Neural cell (in vitro differentiated cells): ENCODE results near the gene CADM1. TPM values are rescaled to one million over a fixed set of nuclear protein-coding genes. Genes with fewer than 3 reads are reported as not detected.

Experiments
- H2AFZ ChIP-seq: fragments of 200-600, 300-800 bp; sonication (generic), shearing (Covaris generic); 2 replicates; pipeline ENCODE4 v1.6.0; 2014; ENCODE audit warnings: low read depth, mild to moderate bottlenecking, antibody characterized with exemption, low read length, moderate library complexity
- H3F3A ChIP-seq: fragments of 200-600 bp; shearing (Covaris generic); 2 replicates; pipeline ENCODE4 v1.6.1; 2016; ENCODE audit warnings: mild to moderate bottlenecking, moderate library complexity, mixed read lengths, antibody characterized with exemption, low read length; ENCODE audit not compliant: insufficient read depth, poor library complexity, severe bottlenecking
- H3K27ac ChIP-seq: fragments of 200-600, 300-800 bp; sonication (generic), shearing (Covaris generic); 2 replicates; pipeline ENCODE4 v1.5.1; 2014; ENCODE audit warnings: mild to moderate bottlenecking, low read length, moderate library complexity
- H3K27me3 ChIP-seq: fragments of 300-800, 200-600 bp; sonication (generic), shearing (Covaris generic); 2 replicates; pipeline ENCODE4 v1.6.0; 2014; ENCODE audit warnings: mild to moderate bottlenecking, low read depth, low read length, moderate library complexity; ENCODE audit not compliant: insufficient read depth
- H3K36me3 ChIP-seq: fragments of 300-800, 200-600 bp; sonication (generic), shearing (Covaris generic); 2 replicates; pipeline ENCODE4 v1.5.1; 2014; ENCODE audit warnings: mild to moderate bottlenecking, antibody characterized with exemption, low read length, moderate library complexity; ENCODE audit not compliant: insufficient read depth
- H3K4me2 ChIP-seq: fragments of 300-800, 200-600 bp; sonication (generic), shearing (Covaris generic); 2 replicates; pipeline ENCODE4 v1.6.0; 2014; ENCODE audit warnings: mild to moderate bottlenecking, low read length
- H3K4me3 ChIP-seq: fragments of 300-800, 200-600 bp; sonication (generic), shearing (Covaris generic); 2 replicates; pipeline ENCODE4 v1.5.1; 2014; ENCODE audit warnings: mild to moderate bottlenecking, low read length, moderate library complexity
- H3K79me2 ChIP-seq: fragments of 200-600 bp; shearing (Covaris generic); replicated peaks from 2 replicates; pipeline ENCODE4 v1.6.0; 2014; ENCODE audit warnings: mild to moderate bottlenecking, low read length, moderate library complexity; ENCODE audit not compliant: insufficient read depth
- H3K9ac ChIP-seq: fragments of 300-800, 200-600 bp; sonication (generic), shearing (Covaris generic); 2 replicates; pipeline ENCODE4 v1.6.1; 2016; ENCODE audit warnings: mild to moderate bottlenecking, low read length, mixed read lengths
- H3K9me2 ChIP-seq: fragments of 200-600 bp; shearing (Covaris generic); 2 replicates; pipeline ENCODE4 v1.6.1; 2016; ENCODE audit warnings: mild to moderate bottlenecking, low read length, mixed read lengths; ENCODE audit not compliant: insufficient read depth
- H3K9me3 ChIP-seq: fragments of 200-600, 300-800 bp; sonication (generic), shearing (Covaris generic); 2 replicates; pipeline ENCODE4 v1.6.1; 2016; ENCODE audit warnings: mild to moderate bottlenecking, mixed run types, low read length, moderate library complexity, mixed read lengths
- H4K20me1 ChIP-seq: fragments of 200-600 bp; shearing (Covaris generic); 2 replicates; pipeline ENCODE4 v1.6.1; 2016; ENCODE audit warnings: mild to moderate bottlenecking, mixed run types; ENCODE audit not compliant: insufficient read depth
- EP300 ChIP-seq: fragments of 450-650 bp; conservative IDR thresholded peaks from 2 replicates; pipeline ENCODE4 v1.6.1; 2014; ENCODE audit warnings: antibody characterized with exemption, mild to moderate bottlenecking, moderate library complexity; ENCODE audit not compliant: poor library complexity, severe bottlenecking
- EZH2 ChIP-seq: fragments of 200-600, 300-800 bp; shearing (Covaris generic), sonication (generic); IDR thresholded peaks from 2 replicates; pipeline ENCODE4 v1.6.1; 2014; ENCODE audit warnings: antibody characterized with exemption, low read length, borderline replicate concordance, mild to moderate bottlenecking; ENCODE audit not compliant: insufficient read depth, poor library complexity, severe bottlenecking
- MXI1 ChIP-seq: fragments of 450-650 bp; conservative IDR thresholded peaks from 2 replicates; pipeline ENCODE4 v1.6.1; 2014; ENCODE audit warnings: antibody characterized with exemption, mild to moderate bottlenecking; ENCODE audit not compliant: poor library complexity, severe bottlenecking
- POLR2AphosphoS5 ChIP-seq: IDR thresholded peaks from 2 replicates; pipeline ENCODE4 v1.6.1; 2012
- RAD21 ChIP-seq: fragments of 450-650 bp; conservative IDR thresholded peaks from 2 replicates; pipeline ENCODE4 v1.6.1; 2014; ENCODE audit warnings: antibody characterized with exemption, mild to moderate bottlenecking, moderate library complexity
- SMC3 ChIP-seq: fragments of 450-650 bp; conservative IDR thresholded peaks from 2 replicates; pipeline ENCODE4 v1.6.1; 2014; ENCODE audit warnings: antibody characterized with exemption, mild to moderate bottlenecking, moderate library complexity; ENCODE audit not compliant: poor library complexity
- TAF1 ChIP-seq: IDR thresholded peaks from 2 replicates; pipeline ENCODE4 v1.6.1; 2012; ENCODE audit warnings: low read depth
- polyA plus RNA-seq: library from polyadenylated mRNA; depleted of rRNA; stranded (reverse); fragments of >200 nt; gene quantifications from 2 replicates; pipeline ENCODE4 v1.2.3, GENCODE V29; 2014
- TF ChIP-seq, protein P1 (sequence below): IDR thresholded peaks from 2 replicates; pipeline ENCODE4 v1.6.1; 2012; ENCODE audit warnings: borderline replicate concordance
- TF ChIP-seq, protein P2 (sequence below): fragments of 450-650 bp; IDR thresholded peaks from 2 replicates; pipeline ENCODE4 v1.5.1; 2014; ENCODE audit warnings: antibody characterized with exemption, mild to moderate bottlenecking, moderate library complexity; ENCODE audit not compliant: poor library complexity, severe bottlenecking

CADM1 gene
- polyA plus RNA-seq, 1 donor from 2014 or later = 92.1 TPM

DNA sequence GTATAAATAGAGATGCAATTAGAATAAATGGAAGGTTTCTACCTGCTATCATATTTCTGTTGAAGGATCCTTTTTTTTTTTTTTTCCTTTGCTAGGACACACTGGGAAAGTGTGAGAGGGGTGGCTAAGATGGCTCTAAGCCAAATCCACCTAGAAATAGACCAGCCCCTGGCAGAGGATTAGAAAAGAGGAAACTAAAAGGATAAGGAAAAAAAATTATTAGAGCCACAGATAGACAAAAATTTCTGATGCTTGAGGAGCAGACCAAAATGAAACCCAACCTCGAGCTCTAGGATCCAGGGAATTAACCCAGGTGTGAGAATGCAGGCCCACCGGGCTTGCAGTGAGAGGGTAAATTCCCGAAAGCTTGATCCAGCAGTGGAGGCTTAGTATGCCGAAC is 262.3 kb downstream of the CADM1 start:
- no peaks in the 10 kb centered on the region for H3K9me3 ChIP-seq
- no peaks in the 10 kb centered on the region for H3F3A ChIP-seq
- no peak overlapping the region for H3K9ac ChIP-seq
- no peak for TF ChIP-seq SMC3
- TF ChIP-seq EZH2 = no peak
- no peak for TF ChIP-seq TAF1
- no peak for TF ChIP-seq EP300
- TF ChIP-seq POLR2AphosphoS5 = no peak
- TF ChIP-seq, protein P1, sequence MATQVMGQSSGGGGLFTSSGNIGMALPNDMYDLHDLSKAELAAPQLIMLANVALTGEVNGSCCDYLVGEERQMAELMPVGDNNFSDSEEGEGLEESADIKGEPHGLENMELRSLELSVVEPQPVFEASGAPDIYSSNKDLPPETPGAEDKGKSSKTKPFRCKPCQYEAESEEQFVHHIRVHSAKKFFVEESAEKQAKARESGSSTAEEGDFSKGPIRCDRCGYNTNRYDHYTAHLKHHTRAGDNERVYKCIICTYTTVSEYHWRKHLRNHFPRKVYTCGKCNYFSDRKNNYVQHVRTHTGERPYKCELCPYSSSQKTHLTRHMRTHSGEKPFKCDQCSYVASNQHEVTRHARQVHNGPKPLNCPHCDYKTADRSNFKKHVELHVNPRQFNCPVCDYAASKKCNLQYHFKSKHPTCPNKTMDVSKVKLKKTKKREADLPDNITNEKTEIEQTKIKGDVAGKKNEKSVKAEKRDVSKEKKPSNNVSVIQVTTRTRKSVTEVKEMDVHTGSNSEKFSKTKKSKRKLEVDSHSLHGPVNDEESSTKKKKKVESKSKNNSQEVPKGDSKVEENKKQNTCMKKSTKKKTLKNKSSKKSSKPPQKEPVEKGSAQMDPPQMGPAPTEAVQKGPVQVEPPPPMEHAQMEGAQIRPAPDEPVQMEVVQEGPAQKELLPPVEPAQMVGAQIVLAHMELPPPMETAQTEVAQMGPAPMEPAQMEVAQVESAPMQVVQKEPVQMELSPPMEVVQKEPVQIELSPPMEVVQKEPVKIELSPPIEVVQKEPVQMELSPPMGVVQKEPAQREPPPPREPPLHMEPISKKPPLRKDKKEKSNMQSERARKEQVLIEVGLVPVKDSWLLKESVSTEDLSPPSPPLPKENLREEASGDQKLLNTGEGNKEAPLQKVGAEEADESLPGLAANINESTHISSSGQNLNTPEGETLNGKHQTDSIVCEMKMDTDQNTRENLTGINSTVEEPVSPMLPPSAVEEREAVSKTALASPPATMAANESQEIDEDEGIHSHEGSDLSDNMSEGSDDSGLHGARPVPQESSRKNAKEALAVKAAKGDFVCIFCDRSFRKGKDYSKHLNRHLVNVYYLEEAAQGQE = no peak
- TF ChIP-seq MXI1 = no peak
- TF ChIP-seq, protein P2, sequence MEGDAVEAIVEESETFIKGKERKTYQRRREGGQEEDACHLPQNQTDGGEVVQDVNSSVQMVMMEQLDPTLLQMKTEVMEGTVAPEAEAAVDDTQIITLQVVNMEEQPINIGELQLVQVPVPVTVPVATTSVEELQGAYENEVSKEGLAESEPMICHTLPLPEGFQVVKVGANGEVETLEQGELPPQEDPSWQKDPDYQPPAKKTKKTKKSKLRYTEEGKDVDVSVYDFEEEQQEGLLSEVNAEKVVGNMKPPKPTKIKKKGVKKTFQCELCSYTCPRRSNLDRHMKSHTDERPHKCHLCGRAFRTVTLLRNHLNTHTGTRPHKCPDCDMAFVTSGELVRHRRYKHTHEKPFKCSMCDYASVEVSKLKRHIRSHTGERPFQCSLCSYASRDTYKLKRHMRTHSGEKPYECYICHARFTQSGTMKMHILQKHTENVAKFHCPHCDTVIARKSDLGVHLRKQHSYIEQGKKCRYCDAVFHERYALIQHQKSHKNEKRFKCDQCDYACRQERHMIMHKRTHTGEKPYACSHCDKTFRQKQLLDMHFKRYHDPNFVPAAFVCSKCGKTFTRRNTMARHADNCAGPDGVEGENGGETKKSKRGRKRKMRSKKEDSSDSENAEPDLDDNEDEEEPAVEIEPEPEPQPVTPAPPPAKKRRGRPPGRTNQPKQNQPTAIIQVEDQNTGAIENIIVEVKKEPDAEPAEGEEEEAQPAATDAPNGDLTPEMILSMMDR = no peak
- H3K79me2 ChIP-seq = peaks cover 3% of the 10 kb centered on the region
- H3K27ac ChIP-seq = no peak overlapping the region
- no peak overlapping the region for H2AFZ ChIP-seq
- no peaks in the 10 kb centered on the region for H3K27me3 ChIP-seq
- H3K9me2 ChIP-seq = no peaks in the 10 kb centered on the region
- no peaks in the 10 kb centered on the region for H3K36me3 ChIP-seq
- H3K4me3 ChIP-seq = no peak overlapping the region
- no peaks in the 10 kb centered on the region for H4K20me1 ChIP-seq
- H3K4me2 ChIP-seq = no peak overlapping the region

DNA sequence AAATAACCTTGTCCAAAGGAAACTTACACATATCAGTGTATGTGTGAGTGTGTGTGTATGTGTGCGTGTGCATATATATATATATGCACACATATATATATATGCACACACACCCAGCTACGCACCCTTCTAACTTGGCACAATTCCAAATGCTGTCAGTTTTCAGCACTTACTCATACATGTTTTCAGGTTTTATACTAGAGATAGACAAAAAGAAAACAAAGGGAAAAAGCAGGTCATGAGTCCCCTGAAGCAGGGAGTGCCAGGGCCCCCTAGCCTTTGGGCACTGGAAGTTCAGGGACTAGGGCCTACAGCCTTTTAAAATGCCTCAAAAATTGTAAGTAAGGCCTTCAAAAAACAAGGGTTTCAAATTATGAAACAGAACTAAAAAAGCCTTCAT is 265.4 kb downstream of the CADM1 start:
- Histone ChIP-seq H3K9ac (no peak overlapping the region), H3K9me3 (no peaks in the 10 kb centered on the region), H2AFZ (no peak overlapping the region), H3K27ac (no peak overlapping the region), H4K20me1 (no peaks in the 10 kb centered on the region), H3F3A (no peaks in the 10 kb centered on the region), H3K27me3 (no peaks in the 10 kb centered on the region), H3K4me2 (no peak overlapping the region), H3K4me3 (no peak overlapping the region), H3K79me2 (peaks cover 3% of the 10 kb centered on the region), H3K36me3 (no peaks in the 10 kb centered on the region), H3K9me2 (no peaks in the 10 kb centered on the region)
- TF ChIP-seq, protein P2 = no peak
- no peak for TF ChIP-seq EP300
- no peak for TF ChIP-seq EZH2
- TF ChIP-seq MXI1 = no peak
- TF ChIP-seq POLR2AphosphoS5 = no peak
- TF ChIP-seq SMC3 = no peak
- TF ChIP-seq, protein P1 = no peak
- no peak for TF ChIP-seq TAF1
- TF ChIP-seq RAD21 = no peak
